ENCODE data around the gene RBBP4.

GRCh38 chr1:32684167-32684811 lies 33.3 kb downstream of the RBBP4 start:
- TF ChIP-seq GATA3 (IDR thresholded peaks at IDR 0.05; ENCODE audit: low read depth, low read length) = no peak
- TF ChIP-seq GATA2 (IDR thresholded peaks at IDR 0.05; ENCODE audit: low read depth, low read length) = no peak

All from SH-SY5Y (cell line).